ENCODE data around the gene G2E3. TPM values are rescaled to one million over a fixed set of nuclear protein-coding genes. Genes with fewer than 3 reads are reported as not detected.

G2E3 gene
- total and polyA plus RNA-seq, 2 experiments from 2014 or later = 67.4 to 113 TPM

DNA sequence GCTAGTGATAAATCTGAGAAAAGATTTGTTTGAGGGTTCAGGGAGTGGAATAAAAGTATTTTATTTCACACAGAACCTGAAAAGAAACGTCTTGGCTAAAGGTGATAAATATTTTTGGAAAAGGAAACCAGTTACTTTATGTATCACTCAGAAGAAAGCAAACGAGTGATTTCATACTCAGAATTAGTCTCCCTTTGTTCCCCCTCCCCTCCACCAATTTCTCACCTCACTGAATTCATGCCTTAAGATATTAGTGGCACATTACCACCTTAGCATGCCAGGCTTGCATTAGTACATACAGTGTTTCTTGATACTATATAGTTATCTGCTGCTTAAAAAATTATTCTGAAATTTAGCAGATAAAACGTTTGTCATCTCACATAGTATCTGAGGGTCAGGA is 28.2 kb downstream of the G2E3 start:
- H3K27ac Mint-ChIP-seq = no peak overlapping the region
- Histone ChIP-seq H3K27me3 (ENCODE audit: insufficient read depth) (no peaks in the 10 kb centered on the region), H3K36me3 (ENCODE audit: insufficient read depth) (peaks cover 16% of the 10 kb centered on the region; the same call in 1 of the 2 replicates), H2AFZ (no peak overlapping the region), H3K27ac (ENCODE audit: low read depth) (no peak overlapping the region), H3F3A (replicated peaks; ENCODE audit: low read depth) (no peaks in the 10 kb centered on the region), H3K4me1 (ENCODE audit: insufficient read depth) (no peaks in the 10 kb centered on the region), H4K20me1 (replicated peaks; ENCODE audit: insufficient read depth) (peaks cover 24% of the 10 kb centered on the region; the same call in 1 of the 2 replicates), H3K4me3 (no peak overlapping the region), H3K79me2 (replicated peaks; ENCODE audit: insufficient read depth) (peaks cover 86% of the 10 kb centered on the region), H3K9me2 (ENCODE audit: insufficient read depth) (no peaks in the 10 kb centered on the region), H3K4me2 (no peak overlapping the region)
- TF ChIP-seq, protein P1, sequence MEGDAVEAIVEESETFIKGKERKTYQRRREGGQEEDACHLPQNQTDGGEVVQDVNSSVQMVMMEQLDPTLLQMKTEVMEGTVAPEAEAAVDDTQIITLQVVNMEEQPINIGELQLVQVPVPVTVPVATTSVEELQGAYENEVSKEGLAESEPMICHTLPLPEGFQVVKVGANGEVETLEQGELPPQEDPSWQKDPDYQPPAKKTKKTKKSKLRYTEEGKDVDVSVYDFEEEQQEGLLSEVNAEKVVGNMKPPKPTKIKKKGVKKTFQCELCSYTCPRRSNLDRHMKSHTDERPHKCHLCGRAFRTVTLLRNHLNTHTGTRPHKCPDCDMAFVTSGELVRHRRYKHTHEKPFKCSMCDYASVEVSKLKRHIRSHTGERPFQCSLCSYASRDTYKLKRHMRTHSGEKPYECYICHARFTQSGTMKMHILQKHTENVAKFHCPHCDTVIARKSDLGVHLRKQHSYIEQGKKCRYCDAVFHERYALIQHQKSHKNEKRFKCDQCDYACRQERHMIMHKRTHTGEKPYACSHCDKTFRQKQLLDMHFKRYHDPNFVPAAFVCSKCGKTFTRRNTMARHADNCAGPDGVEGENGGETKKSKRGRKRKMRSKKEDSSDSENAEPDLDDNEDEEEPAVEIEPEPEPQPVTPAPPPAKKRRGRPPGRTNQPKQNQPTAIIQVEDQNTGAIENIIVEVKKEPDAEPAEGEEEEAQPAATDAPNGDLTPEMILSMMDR (conservative IDR thresholded peaks at IDR 0.05; ENCODE audit: low read depth in 2 of 2) = no peak
- no peak for TF ChIP-seq JUNB (IDR thresholded peaks at IDR 0.05; ENCODE audit: unreplicated experiment)
- TF ChIP-seq, protein P2, sequence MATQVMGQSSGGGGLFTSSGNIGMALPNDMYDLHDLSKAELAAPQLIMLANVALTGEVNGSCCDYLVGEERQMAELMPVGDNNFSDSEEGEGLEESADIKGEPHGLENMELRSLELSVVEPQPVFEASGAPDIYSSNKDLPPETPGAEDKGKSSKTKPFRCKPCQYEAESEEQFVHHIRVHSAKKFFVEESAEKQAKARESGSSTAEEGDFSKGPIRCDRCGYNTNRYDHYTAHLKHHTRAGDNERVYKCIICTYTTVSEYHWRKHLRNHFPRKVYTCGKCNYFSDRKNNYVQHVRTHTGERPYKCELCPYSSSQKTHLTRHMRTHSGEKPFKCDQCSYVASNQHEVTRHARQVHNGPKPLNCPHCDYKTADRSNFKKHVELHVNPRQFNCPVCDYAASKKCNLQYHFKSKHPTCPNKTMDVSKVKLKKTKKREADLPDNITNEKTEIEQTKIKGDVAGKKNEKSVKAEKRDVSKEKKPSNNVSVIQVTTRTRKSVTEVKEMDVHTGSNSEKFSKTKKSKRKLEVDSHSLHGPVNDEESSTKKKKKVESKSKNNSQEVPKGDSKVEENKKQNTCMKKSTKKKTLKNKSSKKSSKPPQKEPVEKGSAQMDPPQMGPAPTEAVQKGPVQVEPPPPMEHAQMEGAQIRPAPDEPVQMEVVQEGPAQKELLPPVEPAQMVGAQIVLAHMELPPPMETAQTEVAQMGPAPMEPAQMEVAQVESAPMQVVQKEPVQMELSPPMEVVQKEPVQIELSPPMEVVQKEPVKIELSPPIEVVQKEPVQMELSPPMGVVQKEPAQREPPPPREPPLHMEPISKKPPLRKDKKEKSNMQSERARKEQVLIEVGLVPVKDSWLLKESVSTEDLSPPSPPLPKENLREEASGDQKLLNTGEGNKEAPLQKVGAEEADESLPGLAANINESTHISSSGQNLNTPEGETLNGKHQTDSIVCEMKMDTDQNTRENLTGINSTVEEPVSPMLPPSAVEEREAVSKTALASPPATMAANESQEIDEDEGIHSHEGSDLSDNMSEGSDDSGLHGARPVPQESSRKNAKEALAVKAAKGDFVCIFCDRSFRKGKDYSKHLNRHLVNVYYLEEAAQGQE (IDR thresholded peaks at IDR 0.05; ENCODE audit: unreplicated experiment) = no peak
- TF ChIP-seq EZH2 (IDR thresholded peaks at IDR 0.05; ENCODE audit: low read depth, unreplicated experiment) = no peak
- no peak for TF ChIP-seq ZNF331 (CRISPR knock-in tag; IDR thresholded peaks at IDR 0.05; ENCODE audit: low read depth)
- no peaks in the 10 kb centered on the region for H3K27me3 Mint-ChIP-seq (ENCODE audit: insufficient read depth, low read depth, poor library complexity)
- DNase-seq (ENCODE audit: low spot score) (no peak), ATAC-seq (no peak)
- H3K9me3 Mint-ChIP-seq = peaks cover 22% of the 10 kb centered on the region
- no peak overlapping the region for H3K4me3 Mint-ChIP-seq
- no peaks in the 10 kb centered on the region for H3K4me1 Mint-ChIP-seq
- H3K36me3 Mint-ChIP-seq (ENCODE audit: low read depth) = peaks cover 61% of the 10 kb centered on the region

DNA sequence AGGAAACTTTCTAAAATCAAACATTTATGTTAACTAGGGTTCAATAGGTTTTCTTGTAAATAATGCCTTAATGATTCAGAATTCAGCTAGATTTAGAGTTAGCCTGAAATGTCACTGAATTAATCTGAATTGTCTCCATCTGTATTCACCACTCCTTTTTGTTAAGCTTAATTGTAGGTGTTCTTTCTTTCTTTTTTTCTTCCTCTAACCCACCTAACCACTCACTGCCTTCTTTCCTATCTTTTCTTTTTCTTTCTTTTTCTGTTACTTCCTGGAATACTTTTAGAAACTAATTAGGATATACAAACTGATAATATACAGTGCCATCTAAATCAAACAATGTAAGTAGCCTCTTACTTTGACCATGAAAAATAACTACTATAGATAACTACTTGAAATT is 29.9 kb downstream of the G2E3 start:
- DNase-seq (ENCODE audit: low spot score) = no peak
- peaks cover 20% of the 10 kb centered on the region; the same call in 1 of the 2 replicates for H3K36me3 ChIP-seq (ENCODE audit: insufficient read depth)
- peaks cover 18% of the 10 kb centered on the region for H3K9me3 Mint-ChIP-seq

More for the DNA sequence above, 29.9 kb downstream of the G2E3 start:
- no peak overlapping the region for H2AFZ ChIP-seq
- Mint-ChIP-seq H3K4me3 (no peak overlapping the region), H3K36me3 (ENCODE audit: low read depth) (peaks cover 54% of the 10 kb centered on the region), H3K27me3 (ENCODE audit: insufficient read depth, low read depth, poor library complexity) (no peaks in the 10 kb centered on the region), H3K27ac (no peak overlapping the region), H3K4me1 (no peaks in the 10 kb centered on the region)
- no peaks in the 10 kb centered on the region for H3F3A ChIP-seq (replicated peaks; ENCODE audit: low read depth)
- H3K4me2 ChIP-seq = no peak overlapping the region
- peaks cover 79% of the 10 kb centered on the region for H3K79me2 ChIP-seq (replicated peaks; ENCODE audit: insufficient read depth)
- TF ChIP-seq STAT1 (IDR thresholded peaks at IDR 0.05; ENCODE audit: unreplicated experiment) = no peak
- no peak for TF ChIP-seq POLR2AphosphoS5 (IDR thresholded peaks at IDR 0.05; ENCODE audit: low read depth)
- no peak for TF ChIP-seq CREB1 (CRISPR knock-in tag; IDR thresholded peaks at IDR 0.05; ENCODE audit: low read depth)
- no peak for TF ChIP-seq ZNF114 (CRISPR knock-in tag; IDR thresholded peaks at IDR 0.05)
- TF ChIP-seq, protein P3, sequence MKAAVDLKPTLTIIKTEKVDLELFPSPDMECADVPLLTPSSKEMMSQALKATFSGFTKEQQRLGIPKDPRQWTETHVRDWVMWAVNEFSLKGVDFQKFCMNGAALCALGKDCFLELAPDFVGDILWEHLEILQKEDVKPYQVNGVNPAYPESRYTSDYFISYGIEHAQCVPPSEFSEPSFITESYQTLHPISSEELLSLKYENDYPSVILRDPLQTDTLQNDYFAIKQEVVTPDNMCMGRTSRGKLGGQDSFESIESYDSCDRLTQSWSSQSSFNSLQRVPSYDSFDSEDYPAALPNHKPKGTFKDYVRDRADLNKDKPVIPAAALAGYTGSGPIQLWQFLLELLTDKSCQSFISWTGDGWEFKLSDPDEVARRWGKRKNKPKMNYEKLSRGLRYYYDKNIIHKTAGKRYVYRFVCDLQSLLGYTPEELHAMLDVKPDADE (IDR thresholded peaks at IDR 0.05) = no peak
- TF ChIP-seq, protein P1 (conservative IDR thresholded peaks at IDR 0.05; ENCODE audit: low read depth in 2 of 2) = no peak
- TF ChIP-seq, protein P2 (IDR thresholded peaks at IDR 0.05; ENCODE audit: unreplicated experiment) = no peak
- TF ChIP-seq NANOG (IDR thresholded peaks at IDR 0.05; ENCODE audit: borderline replicate concordance) = no peak
- no peak for TF ChIP-seq EZH2 (IDR thresholded peaks at IDR 0.05; ENCODE audit: low read depth, unreplicated experiment)
- TF ChIP-seq EZH2phosphoT487 (IDR thresholded peaks at IDR 0.05; ENCODE audit: unreplicated experiment) = no peak
- no peak for TF ChIP-seq JUNB (IDR thresholded peaks at IDR 0.05; ENCODE audit: unreplicated experiment)
- peaks cover 16% of the 10 kb centered on the region; the same call in 1 of the 2 replicates for H4K20me1 ChIP-seq (replicated peaks; ENCODE audit: insufficient read depth)
- H3K27me3 ChIP-seq (ENCODE audit: insufficient read depth) = no peaks in the 10 kb centered on the region
- no peak overlapping the region for H3K4me3 ChIP-seq
- H3K9me2 ChIP-seq (ENCODE audit: insufficient read depth) = no peaks in the 10 kb centered on the region
- H3K4me1 ChIP-seq (ENCODE audit: insufficient read depth) = no peaks in the 10 kb centered on the region
- H3K27ac ChIP-seq (ENCODE audit: low read depth) = no peak overlapping the region
- no peak for ATAC-seq
